Spleen (tissue), 11 donors: ENCODE results near the gene ENO4. TPM values are rescaled to one million over a fixed set of nuclear protein-coding genes. Genes with fewer than 3 reads are reported as not detected.

Source experiments
- DNase-seq: peaks from one replicate; pipeline ENCODE4 v3.0.0-alpha.2; 2020
- H3K27ac ChIP-seq, 8 donors: fragments of 200-600 bp; sonication (generic) in 7 of 8; 1 replicate in 4 of 8; 2 replicates in 4 of 8; pipeline versions ENCODE4 v1.5.0 to v1.8.0; 2016 to 2021; ENCODE audit warnings: inconsistent platforms in 4 of 8, mild to moderate bottlenecking in 4 of 8, moderate library complexity in 1 of 8
- H3K27me3 ChIP-seq, 7 donors: fragments of 200-600 bp; sonication (generic) in 6 of 7; replicated peaks in 1 of 7; 1 replicate in 4 of 7; 2 replicates in 3 of 7; pipeline versions ENCODE4 v1.5.0 to v1.8.0; 2016 to 2021; ENCODE audit warnings: inconsistent platforms in 3 of 7, mild to moderate bottlenecking in 1 of 7
- H3K36me3 ChIP-seq, 6 donors: fragments of 200-600 bp; sonication (generic) in 5 of 6; 1 replicate in 4 of 6; 2 replicates in 2 of 6; pipeline versions ENCODE4 v1.5.0 to v1.8.0; 2016 to 2021; ENCODE audit warnings: inconsistent platforms in 2 of 6
- H3K4me1 ChIP-seq, 6 donors: fragments of 200-600 bp; sonication (generic) in 5 of 6; 1 replicate in 3 of 6; 2 replicates in 3 of 6; pipeline versions ENCODE4 v1.5.0 to v1.8.0; 2016 to 2021; ENCODE audit warnings: inconsistent platforms in 3 of 6
- H3K4me3 ChIP-seq, 8 donors: fragments of 200-600 bp; sonication (generic) in 7 of 8; 1 replicate in 4 of 8; 2 replicates in 4 of 8; pipeline versions ENCODE4 v1.5.0 to v1.8.0; 2016 to 2021; ENCODE audit warnings: inconsistent platforms in 4 of 8, mild to moderate bottlenecking in 4 of 8, moderate library complexity in 2 of 8
- H3K9me3 ChIP-seq, 8 donors: fragments of 200-600 bp; sonication (generic) in 7 of 8; 1 replicate in 4 of 8; 2 replicates in 4 of 8; pipeline versions ENCODE4 v1.5.0 to v1.8.0; 2016 to 2021; ENCODE audit warnings: inconsistent platforms in 4 of 8
- CTCF ChIP-seq, 11 experiments: fragments of 200-600 bp in 7 of 11; fragments of 450-650 bp in 4 of 11; sonication (generic) in 4 of 11; IDR thresholded peaks in 8 of 11; conservative IDR thresholded peaks in 3 of 11; 1 replicate in 7 of 11; 2 replicates in 4 of 11; pipeline versions ENCODE4 v1.4.0 to v1.8.0; 2016 to 2021; ENCODE audit warnings: antibody characterized with exemption in 11 of 11, inconsistent platforms in 4 of 11, mild to moderate bottlenecking in 1 of 11
- POLR2A ChIP-seq, 3 donors: fragments of 450-650 bp; IDR thresholded peaks; one replicate each; pipeline ENCODE4 v1.5.1; 2017; ENCODE audit warnings: antibody characterized with exemption in 3 of 3, mild to moderate bottlenecking in 1 of 3
- POLR2AphosphoS5 ChIP-seq, 3 donors: sonication (generic); formaldehyde crosslinking; IDR thresholded peaks; one replicate each; pipeline ENCODE4 v1.5.1; 2017; ENCODE audit warnings: antibody characterized with exemption in 3 of 3
- WGBS, 5 donors: extraction: QIAGEN DNeasy Blood & Tissue Kit in 3 of 5; methylation state at CpG; one replicate each; pipeline versions ENCODE4 v1.1.5 to v1.1.7; 2013 to 2018; 5-methylcytosine and 5-hydroxymethylcytosine counted together
- intact Hi-C: fragments of 100-400 bp; cut with DNase I; formaldehyde crosslinking; loops from one replicate; pipeline ENCODE4 v1.15.0; 2023; ENCODE audit warnings: low total_unique reads
- polyA plus RNA-seq, 3 donors: library from polyadenylated mRNA; stranded (reverse); fragments of 200-250 nt; gene quantifications; one replicate each; pipeline ENCODE4 v1.2.1, GENCODE V29; 2013
- total RNA-seq, 7 donors: library from RNA; depleted of rRNA in 3 of 7; stranded (reverse); fragments of >200 nt in 3 of 7; fragmentation: NEBNext Ultra II Directional in 4 of 7; extraction: Animal tissue kit (Norgen Biotek cat#: 25700) in 4 of 7; gene quantifications; one replicate each; pipeline versions ENCODE4 v1.1.0 to v1.2.1, GENCODE V29; 2016 to 2021
- donor health status: healthy with polysubstance abuse.
- donor health status: DM: no; HTN: no; CAD: no; lungs with moderate emphysema.
- donor health status: DM: no; HTN: no; CAD: no.
- donor health status: Bipolar disorder and iron deficiency.
- donor health status: healthy.
- donor health status: DM: no; HTN: no; CAD: no.
- donor health status: DM: yes; HTN: yes; CAD: no.

ENO4 gene
- total and polyA plus RNA-seq, 10 donors: 0.03 to 0.09 TPM; not detected in 8

GRCh38 chr10:116910910-116911309 lies 61.6 kb downstream of the ENO4 start:
- TF ChIP-seq CTCF (IDR thresholded peaks at IDR 0.05 in 8 of 11, conservative IDR thresholded peaks at IDR 0.05 in 3 of 11) (no peak), POLR2A (IDR thresholded peaks at IDR 0.05) (no peak), POLR2AphosphoS5 (IDR thresholded peaks at IDR 0.05) (no peak)
- no peak overlapping the region for H3K4me3 ChIP-seq
- H3K4me1 ChIP-seq: no peaks in the 10 kb centered on the region
- intact Hi-C loops: no loop called here
- 84 to 100% (median 93%) methylated on average over 3 of the region's 3 CpGs for WGBS, 5 donors
- no peak for DNase-seq
- H3K27ac ChIP-seq: no peak overlapping the region
- H3K36me3 ChIP-seq: peaks cover 0 to 8% (median 0%) of the 10 kb centered on the region in 6 donors
- no peaks in the 10 kb centered on the region for H3K9me3 ChIP-seq
- H3K27me3 ChIP-seq: no peaks in the 10 kb centered on the region

- no peak for DNase-seq
- Histone ChIP-seq H3K27ac (no peak overlapping the region), H3K27me3 (no peaks in the 10 kb centered on the region), H3K4me1 (no peaks in the 10 kb centered on the region), H3K4me3 (no peak overlapping the region), H3K36me3 (peaks cover 0 to under 1% (median 0%) of the 10 kb centered on the region in 6 donors), H3K9me3 (no peaks in the 10 kb centered on the region)
- intact Hi-C loops: no loop called here
- 62 to 91% (median 82%) methylated on average over 1 of the region's 1 CpG for WGBS, 5 donors
- no peak for TF ChIP-seq POLR2AphosphoS5 (IDR thresholded peaks at IDR 0.05)
Observed at GRCh38 chr10:116912162-116912561, 62.9 kb downstream of the ENO4 start.

GRCh38 chr10:116913695-116914094 lies 64.4 kb downstream of the ENO4 start:
- Histone ChIP-seq H3K4me1 (no peaks in the 10 kb centered on the region), H3K27me3 (no peaks in the 10 kb centered on the region), H3K4me3 (no peak overlapping the region), H3K9me3 (no peaks in the 10 kb centered on the region), H3K36me3 (no peaks in the 10 kb centered on the region), H3K27ac (no peak overlapping the region)
- TF ChIP-seq POLR2AphosphoS5 (IDR thresholded peaks at IDR 0.05) (no peak), CTCF (IDR thresholded peaks at IDR 0.05 in 8 of 11, conservative IDR thresholded peaks at IDR 0.05 in 3 of 11) (no peak)
- no peak for DNase-seq
- intact Hi-C loops: no loop called here
- 73 to 100% (median 81%) methylated on average over 1 of the region's 1 CpG for WGBS, 5 donors

- Histone ChIP-seq H3K36me3 (peaks cover 0 to 5% (median 0%) of the 10 kb centered on the region in 6 donors), H3K4me1 (no peaks in the 10 kb centered on the region), H3K27me3 (no peaks in the 10 kb centered on the region), H3K27ac (no peak overlapping the region), H3K4me3 (no peak overlapping the region), H3K9me3 (no peaks in the 10 kb centered on the region)
- DNase-seq: no peak
- TF ChIP-seq POLR2AphosphoS5 (IDR thresholded peaks at IDR 0.05) (no peak), CTCF (IDR thresholded peaks at IDR 0.05 in 8 of 11, conservative IDR thresholded peaks at IDR 0.05 in 3 of 11) (no peak), POLR2A (IDR thresholded peaks at IDR 0.05) (no peak)
- intact Hi-C loops: no loop called here
- WGBS, 5 donors: 12 to 31% (median 17%) methylated on average over 2 of the region's 2 CpGs
Observed at GRCh38 chr10:116915340-116915739, 66.0 kb downstream of the ENO4 start.

GRCh38 chr10:116917481-116917880 lies 68.2 kb downstream of the ENO4 start:
- no peaks in the 10 kb centered on the region for H3K4me1 ChIP-seq
- no peak overlapping the region for H3K4me3 ChIP-seq
- TF ChIP-seq POLR2A (IDR thresholded peaks at IDR 0.05) (no peak), CTCF (IDR thresholded peaks at IDR 0.05 in 8 of 11, conservative IDR thresholded peaks at IDR 0.05 in 3 of 11) (no peak), POLR2AphosphoS5 (IDR thresholded peaks at IDR 0.05) (no peak)
- H3K27ac ChIP-seq: no peak overlapping the region
- no peaks in the 10 kb centered on the region for H3K9me3 ChIP-seq
- intact Hi-C loops: no loop called here
- H3K36me3 ChIP-seq: peaks cover 0 to 6% (median 0%) of the 10 kb centered on the region in 6 donors
- no peaks in the 10 kb centered on the region for H3K27me3 ChIP-seq
- DNase-seq: no peak
- 85 to 95% (median 93%) methylated on average over 3 of the region's 3 CpGs for WGBS, 5 donors
